IPS DF 6.9 (cell line): ENCODE measurements around the gene TARS1.

Source experiments
- DNase-seq: peaks from one replicate; pipeline ENCODE4 v3.0.0-alpha.2; 2013; ENCODE audit warnings: low read depth, low spot score
- H3K27ac ChIP-seq: one replicate; pipeline ENCODE4 v1.5.1; 2013; ENCODE audit warnings: low read length, control low read depth
- H3K27me3 ChIP-seq: 2 replicates; pipeline ENCODE4 v1.6.1; 2013; ENCODE audit warnings: mild to moderate bottlenecking, low read length; ENCODE audit not compliant: control insufficient read depth, insufficient read depth
- H3K36me3 ChIP-seq: 2 replicates; pipeline ENCODE4 v1.6.1; 2013; ENCODE audit warnings: low read length; ENCODE audit not compliant: control insufficient read depth, insufficient read depth
- H3K4me1 ChIP-seq: 2 replicates; pipeline ENCODE4 v1.6.1; 2013; ENCODE audit warnings: low read length; ENCODE audit not compliant: control insufficient read depth, insufficient read depth
- H3K4me3 ChIP-seq: 2 replicates; pipeline ENCODE4 v1.5.1; 2013; ENCODE audit warnings: mild to moderate bottlenecking, low read length
- H3K9me3 ChIP-seq: 2 replicates; pipeline ENCODE4 v1.6.1; 2013; ENCODE audit warnings: low read length, inconsistent platforms; ENCODE audit not compliant: control insufficient read depth, insufficient read depth
- WGBS: extraction: QIAGEN DNeasy Blood & Tissue Kit; methylation state at CpG from one replicate; pipeline ENCODE4 v1.1.7; 2013; ENCODE audit warnings: mixed read lengths, missing lambda C conversion rate; ENCODE audit not compliant: insufficient read length, insufficient coverage; 5-methylcytosine and 5-hydroxymethylcytosine counted together

TARS1 gene

DNA sequence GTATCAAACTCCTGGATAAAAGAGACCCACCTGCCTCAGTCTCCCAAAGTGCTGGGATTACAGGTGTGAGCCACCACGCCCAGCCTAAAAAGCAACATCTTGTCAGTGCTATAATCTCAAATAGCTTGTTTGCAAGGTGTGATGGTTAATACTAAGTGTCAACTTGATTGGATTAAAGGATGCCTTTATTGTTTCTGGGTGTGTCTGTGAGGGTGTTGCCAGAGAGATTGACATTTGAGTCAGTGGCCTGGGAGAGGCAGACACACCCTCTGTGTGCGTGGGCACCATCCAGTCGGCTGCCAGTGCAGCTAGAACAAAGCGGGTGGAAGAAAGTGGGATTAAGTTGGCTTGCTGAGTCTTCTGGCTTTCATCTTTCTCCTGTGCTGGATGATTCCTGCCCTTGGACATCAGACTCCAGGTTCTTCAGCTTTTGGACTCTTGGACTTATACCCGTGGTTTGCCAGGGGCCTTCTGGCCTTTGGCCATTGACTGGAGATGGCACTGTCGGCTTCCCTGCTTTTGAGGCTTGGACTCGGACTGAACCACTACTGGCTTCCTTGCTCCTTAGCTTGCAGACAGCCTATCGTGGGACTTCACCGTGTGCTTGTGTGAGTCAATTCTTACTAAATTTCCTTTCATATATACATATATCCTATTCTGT, 28.1 kb downstream of the TARS1 start:
- Histone ChIP-seq H3K9me3 (no peaks in the 10 kb centered on the region), H3K36me3 (peaks cover 30% of the 10 kb centered on the region; the same call in 1 of the 2 replicates), H3K27ac (no peak overlapping the region), H3K27me3 (no peaks in the 10 kb centered on the region), H3K4me3 (no peak overlapping the region), H3K4me1 (no peaks in the 10 kb centered on the region; the same call in 1 of the 2 replicates)
- no peak for DNase-seq
- no CpG with 5 or more reads among the region's 9 CpGs for WGBS

DNA sequence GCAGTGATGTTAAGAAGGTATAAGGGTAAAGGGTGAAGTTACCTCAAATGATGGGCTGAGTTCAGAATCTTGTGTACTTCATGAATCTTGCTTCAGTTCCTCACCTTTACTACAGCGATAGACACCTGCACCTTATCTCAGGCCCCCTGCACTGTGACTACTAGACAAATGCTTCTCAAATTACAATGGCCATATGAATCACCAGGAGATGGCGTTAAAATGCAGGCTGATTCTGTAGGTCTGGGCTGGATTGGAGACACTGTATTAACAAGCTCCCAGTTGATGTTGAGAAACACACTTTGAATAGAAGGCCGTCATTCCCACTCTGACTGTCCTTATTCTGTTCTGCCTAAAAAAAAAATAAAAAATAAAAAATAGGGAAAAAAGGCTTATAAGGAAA, 29.8 kb downstream of the TARS1 start:
- Histone ChIP-seq H3K4me3 (no peak overlapping the region), H3K27ac (no peak overlapping the region), H3K4me1 (no peaks in the 10 kb centered on the region; the same call in 1 of the 2 replicates), H3K36me3 (peaks cover 25% of the 10 kb centered on the region; the same call in 1 of the 2 replicates), H3K27me3 (no peaks in the 10 kb centered on the region), H3K9me3 (no peaks in the 10 kb centered on the region)
- no peak for DNase-seq
- whole genome bisulfite sequencing, result no CpG with 5 or more reads among the region's 3 CpGs

DNA sequence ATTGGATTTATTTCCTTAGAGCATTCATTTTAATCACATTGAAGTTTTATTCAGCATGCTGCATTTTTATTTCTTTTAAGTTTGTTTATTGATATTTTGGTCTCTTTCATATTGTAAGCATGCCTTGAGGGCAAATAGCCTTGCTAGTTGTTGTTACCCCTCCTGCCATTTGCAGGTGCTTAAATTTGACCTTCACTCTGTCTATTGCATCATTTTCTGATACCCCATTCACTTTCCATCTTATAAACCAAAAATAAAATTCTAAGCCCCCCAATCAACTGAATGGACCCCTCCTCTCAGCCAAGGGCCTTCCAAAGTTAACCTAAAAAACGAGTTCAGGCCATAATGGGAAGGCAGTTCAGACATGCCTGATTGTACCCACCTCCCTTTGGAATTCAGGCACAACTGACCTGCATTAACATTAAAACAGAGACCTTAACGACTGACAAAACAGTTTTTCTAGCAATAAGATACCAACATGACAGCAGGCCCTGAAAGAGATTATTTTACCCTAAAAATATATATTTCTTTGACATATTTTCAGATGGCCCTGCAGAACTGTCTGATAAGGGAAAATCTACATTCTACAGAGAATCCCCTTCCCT, 32.1 kb downstream of the TARS1 start:
- Histone ChIP-seq H3K36me3 (peaks cover 21% of the 10 kb centered on the region; the same call in 1 of the 2 replicates), H3K4me3 (no peak overlapping the region), H3K4me1 (no peaks in the 10 kb centered on the region; the same call in 1 of the 2 replicates), H3K27ac (no peak overlapping the region), H3K27me3 (no peaks in the 10 kb centered on the region), H3K9me3 (no peaks in the 10 kb centered on the region)
- WGBS, result no CpG with 5 or more reads among the region's 2 CpGs
- no peak for DNase-seq

DNA sequence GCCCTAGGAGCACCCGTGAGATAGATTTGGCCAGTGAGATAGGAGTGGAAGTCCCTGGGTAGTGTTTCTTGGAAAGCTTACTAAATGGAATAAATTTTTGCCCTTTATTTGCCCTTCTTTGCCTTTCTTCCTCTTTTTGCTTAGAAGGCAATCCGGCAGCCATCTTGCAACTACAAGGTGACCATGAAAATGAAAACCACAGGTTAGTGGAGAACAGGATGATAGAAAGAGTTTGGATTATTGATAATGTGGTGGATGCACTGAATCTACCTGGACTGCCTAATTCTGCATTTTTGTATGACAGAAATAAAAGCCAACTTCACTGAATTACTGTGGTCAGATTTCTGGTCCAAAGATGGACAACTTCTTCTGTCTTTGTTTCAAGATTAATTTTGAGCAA, 33.2 kb downstream of the TARS1 start:
- Histone ChIP-seq H3K4me1 (no peaks in the 10 kb centered on the region; the same call in 1 of the 2 replicates), H3K27ac (no peak overlapping the region), H3K9me3 (no peaks in the 10 kb centered on the region), H3K36me3 (peaks cover 16% of the 10 kb centered on the region; the same call in 1 of the 2 replicates), H3K27me3 (no peaks in the 10 kb centered on the region), H3K4me3 (no peak overlapping the region)
- no peak for DNase-seq
- no CpG with 5 or more reads among the region's 2 CpGs for WGBS

DNA sequence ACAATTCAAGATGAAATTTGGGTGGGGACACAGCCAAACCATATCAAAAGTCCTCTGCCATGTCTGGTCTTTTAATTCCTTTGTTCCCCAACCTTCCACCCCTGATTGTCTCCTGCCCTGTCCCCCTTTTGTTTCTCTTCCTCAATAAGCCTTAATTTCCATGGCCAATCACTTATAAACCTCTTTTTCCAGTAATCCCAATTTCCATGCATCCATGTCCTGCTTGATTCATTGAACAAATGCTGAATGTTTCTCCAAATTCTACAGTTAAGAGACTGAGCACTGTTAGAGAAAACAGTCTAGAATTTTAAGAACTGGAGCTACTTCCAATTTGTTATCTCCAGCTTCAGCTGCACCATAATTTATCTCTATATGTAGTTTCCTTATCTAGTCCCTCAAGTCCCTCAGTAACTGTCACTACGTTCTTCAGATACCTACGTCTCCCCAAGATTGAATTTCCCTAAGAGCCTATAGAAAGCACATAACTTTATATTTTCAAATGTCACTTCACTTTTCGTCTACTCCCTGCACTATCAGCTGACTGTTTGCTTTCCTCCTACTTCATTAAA, 34.2 kb downstream of the TARS1 start:
- Histone ChIP-seq H3K4me3 (no peak overlapping the region), H3K27ac (no peak overlapping the region), H3K4me1 (no peaks in the 10 kb centered on the region; the same call in 1 of the 2 replicates), H3K27me3 (peaks cover 1% of the 10 kb centered on the region; the same call in 1 of the 2 replicates), H3K9me3 (no peaks in the 10 kb centered on the region), H3K36me3 (peaks cover 9% of the 10 kb centered on the region; the same call in 1 of the 2 replicates)
- WGBS, result no CpG with 5 or more reads among the region's 3 CpGs
- no peak for DNase-seq

DNA sequence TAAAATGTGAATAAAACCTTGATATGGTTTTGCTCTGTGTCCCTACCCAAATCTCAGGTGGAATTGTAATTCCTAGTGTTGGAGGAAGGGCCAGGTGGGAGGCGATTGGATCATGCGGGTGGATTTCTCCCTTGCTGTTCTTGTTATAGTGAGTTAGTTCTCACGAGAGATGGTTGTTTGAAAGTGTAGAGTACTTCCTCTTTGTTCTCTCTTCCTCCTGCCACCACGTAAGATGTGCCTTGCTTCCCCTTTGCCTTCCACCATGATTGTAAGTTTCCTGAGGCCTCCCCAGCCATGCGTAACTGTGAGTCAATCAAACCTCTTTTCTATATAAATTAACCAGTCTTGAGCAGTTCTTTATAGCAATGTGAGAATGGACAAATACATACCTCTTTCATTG, 34.9 kb downstream of the TARS1 start:
- Histone ChIP-seq H3K4me3 (no peak overlapping the region), H3K4me1 (no peaks in the 10 kb centered on the region; the same call in 1 of the 2 replicates), H3K27me3 (peaks cover 1% of the 10 kb centered on the region; the same call in 1 of the 2 replicates), H3K27ac (no peak overlapping the region), H3K9me3 (no peaks in the 10 kb centered on the region), H3K36me3 (peaks cover 9% of the 10 kb centered on the region; the same call in 1 of the 2 replicates)
- DNase-seq, result no peak
- no CpG with 5 or more reads among the region's 5 CpGs for WGBS

DNA sequence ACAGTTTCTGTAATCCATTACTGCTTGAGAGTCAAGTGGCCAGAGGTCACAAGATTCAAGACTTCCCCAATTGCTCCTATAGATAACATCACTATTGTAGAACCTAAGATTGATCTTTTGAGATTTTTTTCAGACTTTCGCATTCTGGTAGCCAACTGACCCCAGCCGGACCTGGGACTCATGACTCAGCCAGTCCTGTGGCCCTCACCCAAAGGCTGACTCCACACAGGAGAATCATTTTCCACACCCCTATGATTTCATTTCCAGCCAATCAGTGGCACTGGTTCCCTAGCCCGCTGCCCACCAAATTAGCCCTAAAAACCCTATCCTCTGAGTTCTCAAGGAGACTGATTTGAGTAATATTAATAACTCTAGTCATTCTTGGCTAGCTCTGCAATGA, 36.2 kb downstream of the TARS1 start:
- WGBS, result no CpG with 5 or more reads among the region's 3 CpGs
- no peak for DNase-seq
- H3K9me3 ChIP-seq, result no peaks in the 10 kb centered on the region
- no peaks in the 10 kb centered on the region; the same call in 1 of the 2 replicates for H3K4me1 ChIP-seq
- peaks cover 5% of the 10 kb centered on the region; the same call in 1 of the 2 replicates for H3K36me3 ChIP-seq
- peaks cover 1% of the 10 kb centered on the region; the same call in 1 of the 2 replicates for H3K27me3 ChIP-seq
- H3K4me3 ChIP-seq, result no peak overlapping the region
- no peak overlapping the region for H3K27ac ChIP-seq

DNA sequence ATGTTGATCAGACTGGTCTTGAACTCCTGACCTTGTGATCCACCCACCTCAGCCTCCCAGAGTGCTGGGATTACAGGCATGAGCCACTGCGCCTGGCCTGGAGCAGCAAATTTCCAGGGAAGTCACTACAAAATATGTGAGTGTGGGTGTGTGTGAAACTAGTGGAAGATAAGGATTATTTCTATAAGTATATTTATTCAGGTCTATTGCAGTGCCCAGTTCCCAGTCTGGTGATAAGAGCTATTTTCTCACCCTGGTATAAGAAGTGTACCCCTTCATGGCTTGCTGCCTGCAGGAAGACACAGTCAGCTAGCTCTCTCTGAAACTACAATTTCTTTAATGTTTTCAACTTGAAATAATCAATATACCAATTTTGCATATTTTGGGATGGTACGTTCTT, 37.1 kb downstream of the TARS1 start:
- no CpG with 5 or more reads among the region's 2 CpGs for WGBS
- no peaks in the 10 kb centered on the region for H3K9me3 ChIP-seq
- no peak overlapping the region for H3K4me3 ChIP-seq
- no peak for DNase-seq
- H3K27me3 ChIP-seq, result peaks cover 1% of the 10 kb centered on the region; the same call in 1 of the 2 replicates
- no peaks in the 10 kb centered on the region; the same call in 1 of the 2 replicates for H3K4me1 ChIP-seq
- no peak overlapping the region for H3K27ac ChIP-seq
- peaks cover 5% of the 10 kb centered on the region; the same call in 1 of the 2 replicates for H3K36me3 ChIP-seq

DNA sequence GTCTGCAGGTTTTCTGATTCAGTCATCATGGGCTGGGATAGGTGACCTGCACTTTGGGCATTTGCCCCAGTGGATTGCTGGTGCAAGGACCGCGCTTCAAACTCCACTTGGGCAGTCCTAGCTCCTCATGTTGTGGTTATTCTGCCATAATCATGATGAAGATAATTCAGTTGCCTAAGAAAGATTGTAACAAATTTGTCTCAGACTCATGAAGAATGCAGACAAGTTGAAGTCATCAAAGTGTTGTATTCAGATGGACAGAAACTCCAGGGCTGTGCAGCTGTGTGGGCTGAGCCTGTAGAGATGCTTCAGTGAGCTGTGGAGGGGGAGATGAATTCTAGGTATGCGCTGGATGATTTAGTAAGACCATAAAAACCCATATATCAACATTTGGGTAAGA, 38.5 kb downstream of the TARS1 start:
- Histone ChIP-seq H3K9me3 (no peaks in the 10 kb centered on the region), H3K4me1 (no peaks in the 10 kb centered on the region), H3K36me3 (peaks cover 5% of the 10 kb centered on the region; the same call in 1 of the 2 replicates), H3K4me3 (no peak overlapping the region), H3K27me3 (peaks cover 1% of the 10 kb centered on the region; the same call in 1 of the 2 replicates), H3K27ac (no peak overlapping the region)
- DNase-seq, result no peak
- no CpG with 5 or more reads among the region's 3 CpGs for WGBS

DNA sequence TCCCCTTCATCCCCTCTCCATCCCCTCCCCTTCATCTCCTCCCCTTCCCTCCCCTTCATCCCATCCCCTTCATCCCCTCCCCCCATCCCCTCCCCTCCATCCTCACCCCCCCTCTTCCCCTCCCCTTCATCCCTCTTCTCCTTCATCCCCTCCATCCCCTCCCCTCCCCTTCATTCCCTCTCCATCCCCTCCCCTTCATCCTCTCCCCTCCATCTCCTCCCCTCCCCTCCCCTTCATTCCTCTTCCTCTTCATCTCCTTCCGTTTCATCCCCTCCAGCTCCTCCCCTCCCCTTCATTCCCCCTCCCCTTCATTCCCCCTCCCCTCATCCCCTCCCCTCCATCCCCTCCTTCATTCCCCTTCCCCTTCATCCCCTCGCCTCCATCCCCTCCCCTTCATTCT, 40.1 kb downstream of the TARS1 start:
- Histone ChIP-seq H3K4me3 (no peak overlapping the region), H3K27ac (no peak overlapping the region), H3K4me1 (no peaks in the 10 kb centered on the region), H3K9me3 (no peaks in the 10 kb centered on the region), H3K27me3 (peaks cover 1% of the 10 kb centered on the region; the same call in 1 of the 2 replicates), H3K36me3 (no peaks in the 10 kb centered on the region)
- DNase-seq, result no peak
- WGBS, result 97% methylated on average over 2 of the region's 2 CpGs
